HepG2 (cell line): Measurements from ENCODE around the gene GPS1. TPM values are rescaled to one million over a fixed set of nuclear protein-coding genes. Genes with fewer than 3 reads are reported as not detected.
A peak's percentile ranks its signal among the peaks of the same experiment; 100 is the strongest.

Experiments
- ATAC-seq: fragments of 200-7000 bp; cut with Tn5 transposase; 3 replicates; pipeline ENCODE4 v1.9.1; 2020; ENCODE audit warnings: mild to moderate bottlenecking, moderate library complexity
- BruUV-seq: library from RNA; stranded (reverse); fragments of 400-500 nt; replicated peaks from 2 replicates; lab custom pipeline; 2021; lab: Mats Ljungman, UMichigan
- CTCF ChIA-PET: fragments of 300-600 bp; formaldehyde crosslinking; extraction: SDS; loops from one replicate; lab custom pipeline; 2021; ENCODE audit warnings: low total read pairs, inconsistent platforms, low intra/inter-chr PET ratio; lab: Yijun Ruan, JAX
- POLR2A ChIA-PET: fragments of 350-600 bp; sonication (Branson Sonifier 250); formaldehyde crosslinking; loops from one replicate; lab custom pipeline; 2020; ENCODE audit warnings: antibody characterized with exemption, inconsistent platforms; lab: Yijun Ruan, JAX
- DNase-seq: peaks from one replicate; pipeline ENCODE4 v3.0.0-alpha.2; 2015; ENCODE audit warnings: low spot score
- FAIRE-seq: peaks from 3 replicates; lab custom pipeline; 2011; peaks lifted over from hg19 to GRCh38; lab: Jason Lieb, UNC
- H2AFZ ChIP-seq: one replicate; pipeline ENCODE4 v1.6.1; 2011; ENCODE audit warnings: low read length, inconsistent platforms
- H3K27ac ChIP-seq: fragments of 300-600 bp; 3 replicates; pipeline ENCODE4 v1.8.0; 2011; ENCODE audit warnings: mixed run types, mild to moderate bottlenecking, mixed read lengths, low read length, inconsistent platforms; ENCODE audit not compliant: insufficient read depth; ENCODE audit errors: extremely low read length
- H3K27me3 ChIP-seq, 2 experiments: fragments of 200-600 bp in 1 of 2; 2 replicates in 1 of 2; 3 replicates in 1 of 2; pipeline versions ENCODE4 v1.6.0 to v1.8.0; 2011; ENCODE audit warnings: low read length in 2 of 2, mild to moderate bottlenecking in 2 of 2, moderate library complexity in 2 of 2, inconsistent platforms in 1 of 2; ENCODE audit not compliant: insufficient read depth in 2 of 2, control insufficient read depth in 1 of 2
- H3K36me3 ChIP-seq, 2 experiments: fragments of 200-600 bp in 1 of 2; replicated peaks in 1 of 2; 2 replicates in 1 of 2; 3 replicates in 1 of 2; pipeline versions ENCODE4 v1.5.1 to v1.8.0; 2011; ENCODE audit warnings: low read length in 2 of 2, inconsistent platforms in 1 of 2; ENCODE audit not compliant: insufficient read depth in 2 of 2, control insufficient read depth in 1 of 2
- H3K4me1 ChIP-seq: 2 replicates; pipeline ENCODE4 v1.5.1; 2012; ENCODE audit warnings: low read length, inconsistent platforms; ENCODE audit not compliant: insufficient read depth
- H3K4me2 ChIP-seq: 2 replicates; pipeline ENCODE4 v1.6.0; 2011; ENCODE audit warnings: low read depth, low read length, inconsistent platforms
- H3K4me3 ChIP-seq, 3 experiments: fragments of 200-600 bp in 1 of 3; sonication (generic), shearing (Covaris generic) in 1 of 3; replicated peaks in 1 of 3; 2 replicates each; pipeline ENCODE4 v1.5.1; 2011 to 2016; ENCODE audit warnings: low read length in 3 of 3, inconsistent platforms in 2 of 3, low read depth in 2 of 3, mild to moderate bottlenecking in 2 of 3, control low read depth in 1 of 3, mixed read lengths in 1 of 3; ENCODE audit not compliant: insufficient read depth in 1 of 3
- H3K79me2 ChIP-seq: one replicate; pipeline ENCODE4 v1.6.1; 2011; ENCODE audit warnings: low read length, inconsistent platforms; ENCODE audit not compliant: insufficient read depth
- H3K9ac ChIP-seq: 2 replicates; pipeline ENCODE4 v1.6.0; 2011; ENCODE audit warnings: mild to moderate bottlenecking, low read depth, low read length, inconsistent platforms; ENCODE audit not compliant: insufficient read depth
- H3K9me3 ChIP-seq: 2 replicates; pipeline ENCODE4 v1.5.1; 2012; ENCODE audit warnings: mild to moderate bottlenecking, low read length
- H4K20me1 ChIP-seq: 2 replicates; pipeline ENCODE4 v1.6.0; 2011; ENCODE audit warnings: inconsistent platforms, mild to moderate bottlenecking, low read length, moderate library complexity; ENCODE audit not compliant: insufficient read depth
- AGO2 ChIP-seq: fragments of 200-400 bp; formaldehyde crosslinking; optimal IDR thresholded peaks from 2 replicates; pipeline ENCODE3; 2017; ENCODE audit warnings: mild to moderate bottlenecking, low read depth, low read length, moderate library complexity
- AKAP8 ChIP-seq: sonication (generic); formaldehyde crosslinking; IDR thresholded peaks from 2 replicates; pipeline ENCODE4 v1.5.1; 2020; ENCODE audit warnings: mild to moderate bottlenecking, missing genetic modification reagents
- ARNT2 ChIP-seq: sonication (generic); formaldehyde crosslinking; IDR thresholded peaks from 2 replicates; pipeline ENCODE4 v1.8.0; 2022; ENCODE audit warnings: mild to moderate bottlenecking, low read depth, missing genetic modification reagents, moderate library complexity
- CREB1 ChIP-seq, 2 experiments: fragments of 450-650 bp in 1 of 2; IDR thresholded peaks; 2 replicates each; pipeline ENCODE4 v1.6.1; 2016 to 2017; ENCODE audit warnings: control low read depth in 1 of 2, mild to moderate bottlenecking in 1 of 2, missing compliant biosample characterization in 1 of 2, missing genetic modification characterization in 1 of 2
- GATAD2A ChIP-seq: IDR thresholded peaks from 2 replicates; pipeline ENCODE4 v1.6.1; 2016
- GRHL1 ChIP-seq: sonication (generic); formaldehyde crosslinking; conservative IDR thresholded peaks from 2 replicates; pipeline ENCODE4 v1.8.0; 2022; ENCODE audit warnings: missing genetic modification reagents
- HNRNPL ChIP-seq: fragments of 200-400 bp; formaldehyde crosslinking; IDR thresholded peaks from 2 replicates; pipeline ENCODE4 v1.6.1; 2017; ENCODE audit warnings: mild to moderate bottlenecking, low read depth, low read length
- IKZF1 ChIP-seq: fragments of 450-650 bp; IDR thresholded peaks from 2 replicates; pipeline ENCODE4 v1.7.1; 2016
- PCBP1 ChIP-seq: fragments of 200-400 bp; formaldehyde crosslinking; IDR thresholded peaks from 2 replicates; pipeline ENCODE4 v1.6.1; 2017; ENCODE audit warnings: mild to moderate bottlenecking, low read depth, low read length, borderline replicate concordance
- POLR2G ChIP-seq: fragments of 200-400 bp; formaldehyde crosslinking; IDR thresholded peaks from 2 replicates; pipeline ENCODE4 v1.6.1; 2018; ENCODE audit warnings: mild to moderate bottlenecking, low read depth, low read length, moderate library complexity
- PTBP1 ChIP-seq: fragments of 200-400 bp; formaldehyde crosslinking; IDR thresholded peaks from 2 replicates; pipeline ENCODE4 v1.6.1; 2018; ENCODE audit warnings: low read length, low read depth; ENCODE audit not compliant: poor library complexity, severe bottlenecking
- RBFOX2 ChIP-seq: fragments of 200-400 bp; formaldehyde crosslinking; IDR thresholded peaks from 2 replicates; pipeline ENCODE4 v1.6.1; 2017; ENCODE audit warnings: low read depth, mild to moderate bottlenecking, low read length
- SUZ12 ChIP-seq: fragments of 150-350 bp; IDR thresholded peaks from 2 replicates; pipeline ENCODE4 v1.6.1; 2014; ENCODE audit warnings: low read depth, low read length
- ZBTB14 ChIP-seq: sonication (generic); formaldehyde crosslinking; IDR thresholded peaks from 2 replicates; pipeline ENCODE4 v1.4.0; 2020; ENCODE audit warnings: missing genetic modification reagents
- ZNF234 ChIP-seq: sonication (generic); formaldehyde crosslinking; conservative IDR thresholded peaks from 2 replicates; pipeline ENCODE4 v1.5.1; 2020; ENCODE audit warnings: mild to moderate bottlenecking, missing genetic modification reagents
- ZNF280D ChIP-seq: sonication (generic); formaldehyde crosslinking; IDR thresholded peaks from 2 replicates; pipeline ENCODE4 v1.5.1; 2020; ENCODE audit warnings: mild to moderate bottlenecking, missing genetic modification reagents
- ZSCAN20 ChIP-seq: sonication (generic); formaldehyde crosslinking; IDR thresholded peaks from 2 replicates; pipeline ENCODE4 v1.4.0; 2020; ENCODE audit warnings: missing genetic modification reagents, mild to moderate bottlenecking, borderline replicate concordance
- WGBS: methylation state at CpG from one replicate; pipeline ENCODE4 v1.1.6; 2017; ENCODE audit warnings: low lambda C conversion rate; 5-methylcytosine and 5-hydroxymethylcytosine counted together
- in situ Hi-C: cut with HindIII; loops from 2 replicates; pipeline ENCODE4 v1.10.0; 2017; ENCODE audit warnings: low pct_unique_long_range_greater_than_20kb; ENCODE audit not compliant: extremely low pct_ligation_motif_present
- intact Hi-C: fragments of 100-400 bp; cut with micrococcal nuclease; formaldehyde crosslinking; loops from one replicate; pipeline ENCODE4 v1.10.0; 2022; ENCODE audit not compliant: unreplicated experiment
- polyA plus RNA-seq, 8 experiments: library from polyadenylated mRNA; depleted of rRNA in 3 of 8; stranded (reverse) in 7 of 8; unstranded in 1 of 8; fragments of >200 nt; fragmentation: Illumina TruSeq in 4 of 8; extraction: Trizol in 4 of 8; gene quantifications; 2 replicates each; pipeline versions ENCODE4 v1.2.1 to v1.2.3, GENCODE V29; 2011 to 2016; ENCODE audit warnings: low read depth in 4 of 8, missing spikeins in 1 of 8, mixed read lengths in 1 of 8; ENCODE audit not compliant: insufficient read depth in 1 of 8
- total RNA-seq, 5 experiments: library from RNA; depleted of rRNA; stranded (reverse); fragments of >200 nt; fragmentation: Illumina TruSeq; extraction: Trizol; gene quantifications; 2 replicates each; pipeline ENCODE4 v1.2.3, GENCODE V29; 2016; ENCODE audit warnings: low read depth in 1 of 5

GPS1 gene
- total and polyA plus RNA-seq, 2 of the 13 experiments (the other 11 are each of a cell fraction or from before 2014, with no cell fraction given): 124 to 128 TPM

- H3K79me2 ChIP-seq: peaks cover 6% of the 10 kb centered on the region
- no peaks in the 10 kb centered on the region for H4K20me1 ChIP-seq
- ATAC-seq: no peak
- no peak overlapping the region for H2AFZ ChIP-seq
- no peak for FAIRE-seq
- H3K4me2 ChIP-seq: no peak overlapping the region
- ChIA-PET CTCF (no interaction called here), POLR2A (interaction anchor here (1.0 to 14.1 kb wide), 6 partner anchors 9 to 52 kb away, joined by 3 to 470 read pairs (median 7); no protein-coding TSS in a partner anchor)
- no peaks in the 10 kb centered on the region for H3K9me3 ChIP-seq
- no peak for DNase-seq
- no TSS peak for BruUV-seq
- no peaks in the 10 kb centered on the region for H3K27me3 ChIP-seq
- H3K36me3 ChIP-seq: peaks cover 40 to 63% of the 10 kb centered on the region in 2 experiments
- peak overlapping the region; percentile 68 for H3K27ac ChIP-seq
- in situ Hi-C loops (no loop called here), intact Hi-C loops (no loop called here)
- H3K4me1 ChIP-seq: peaks cover 72% of the 10 kb centered on the region
- H3K4me3 ChIP-seq: no peak overlapping the region
- peak overlapping the region; percentile 9; the same call in 1 of the 2 replicates for H3K9ac ChIP-seq
- 95% methylated on average over 36 of the region's 39 CpGs for WGBS
- no peak for TF ChIP-seq SUZ12
- TF ChIP-seq ZNF280D (CRISPR knock-in tag): no peak
- TF ChIP-seq GATAD2A (CRISPR knock-in tag): no peak
- no peak for TF ChIP-seq GRHL1
- TF ChIP-seq ZBTB14 (CRISPR knock-in tag): no peak
- no peak for TF ChIP-seq CREB1 (IDR thresholded peaks at IDR 0.05)
- no peak for TF ChIP-seq CREB1 (CRISPR knock-in tag; IDR thresholded peaks at IDR 0.05)
- TF ChIP-seq PTBP1: no peak
- TF ChIP-seq IKZF1: no peak
- TF ChIP-seq PCBP1: 0 out of 2 replicates have a peak, but pooled peaks have one; percentile 17
- no peak for TF ChIP-seq ZNF234 (CRISPR knock-in tag)
- TF ChIP-seq ZSCAN20 (CRISPR knock-in tag): no peak
- TF ChIP-seq RBFOX2: peak; percentile 86
- TF ChIP-seq HNRNPL: peak; percentile 94
- TF ChIP-seq ARNT2 (CRISPR knock-in tag): 0 out of 2 replicates have a peak, but pooled peaks have one; percentile 19
- peak; percentile 43; the same call in 1 of the 2 replicates for TF ChIP-seq POLR2G
- TF ChIP-seq AKAP8 (CRISPR knock-in tag): 0 out of 2 replicates have a peak, but pooled peaks have one; percentile 8
- TF ChIP-seq AGO2: peak; percentile 94
These were observed 40.8 kb upstream of the GPS1 start for GRCh38 chr17:82010575-82011525.
